ENCODE results near the gene DET1.

DET1 gene

GRCh38 chr15:88580532-88580931 lies 34.1 kb upstream of the DET1 start:
- no peak overlapping the region for H4K8ac ChIP-seq (ENCODE audit: low read depth, low read length)
- H3K4ac ChIP-seq (ENCODE audit: low read depth, low read length): no peak overlapping the region
- H3K79me2 ChIP-seq (ENCODE audit: control insufficient read depth, insufficient read depth, low read length, poor library complexity): no peaks in the 10 kb centered on the region
- no peak overlapping the region for H2BK5ac ChIP-seq (ENCODE audit: low read depth, low read length, poor library complexity)
- H3K4me3 ChIP-seq (ENCODE audit: low read depth, low read length): no peak overlapping the region
- H2BK12ac ChIP-seq (ENCODE audit: low read length): no peak overlapping the region
- H3K14ac ChIP-seq (ENCODE audit: low read length): no peak overlapping the region
- H3K18ac ChIP-seq (ENCODE audit: low read length): no peak overlapping the region
- H3K9me3 ChIP-seq (ENCODE audit: insufficient read depth, low read depth, low read length): no peaks in the 10 kb centered on the region
- H3K36me3 ChIP-seq (ENCODE audit: control insufficient read depth in 1 of 2, insufficient read depth in 2 of 2, low read length in 2 of 2): no peaks in the 10 kb centered on the region
- no peaks in the 10 kb centered on the region for H3K27me3 ChIP-seq (ENCODE audit: insufficient read depth, low read length)
- H3K79me1 ChIP-seq (ENCODE audit: low read length): no peaks in the 10 kb centered on the region
- H3K4me2 ChIP-seq (ENCODE audit: low read length): no peak overlapping the region
- DNase-seq: no peak
- no peak overlapping the region for H2AFZ ChIP-seq (ENCODE audit: insufficient read depth, low read length, poor library complexity)
- H2BK120ac ChIP-seq (ENCODE audit: insufficient read depth, low read length, poor library complexity): no peak overlapping the region
- no peak overlapping the region for H4K91ac ChIP-seq (ENCODE audit: low read depth, low read length)
- no peak overlapping the region for H4K12ac ChIP-seq (ENCODE audit: low read depth, low read length)
- H3K4me1 ChIP-seq (ENCODE audit: control insufficient read depth in 1 of 2, insufficient read depth in 2 of 2, low read length in 2 of 2): no peaks in the 10 kb centered on the region
- H3K23ac ChIP-seq (ENCODE audit: low read length): no peak overlapping the region
- H3K27ac ChIP-seq (ENCODE audit: low read depth, low read length): no peak overlapping the region
- no peak overlapping the region for H3K9ac ChIP-seq (ENCODE audit: low read length)
- no peak overlapping the region for H2AK5ac ChIP-seq (ENCODE audit: low read length)
- no CpG with 5 or more reads among the region's 4 CpGs for whole genome bisulfite sequencing (ENCODE audit: extremely low coverage, insufficient coverage, insufficient read length)

- Histone ChIP-seq H3K4me1 (ENCODE audit: control insufficient read depth in 1 of 2, insufficient read depth in 2 of 2, low read length in 2 of 2) (peaks cover 6% of the 10 kb centered on the region in 2 experiments), H4K8ac (ENCODE audit: low read depth, low read length) (no peak overlapping the region)
Observed at GRCh38 chr15:88579322-88579721, 32.8 kb upstream of the DET1 start.

GRCh38 chr15:88574655-88575054 lies 28.2 kb upstream of the DET1 start:
- Histone ChIP-seq H3K36me3 (ENCODE audit: control insufficient read depth in 1 of 2, insufficient read depth in 2 of 2, low read length in 2 of 2) (no peaks in the 10 kb centered on the region), H3K23ac (ENCODE audit: low read length) (no peak overlapping the region), H4K8ac (ENCODE audit: low read depth, low read length) (no peak overlapping the region), H3K4me3 (ENCODE audit: low read depth, low read length) (no peak overlapping the region), H3K79me1 (ENCODE audit: low read length) (peaks cover 5% of the 10 kb centered on the region), H2AK5ac (ENCODE audit: low read length) (peak overlapping the region; percentile 33), H3K27me3 (ENCODE audit: insufficient read depth, low read length) (no peaks in the 10 kb centered on the region), H3K14ac (ENCODE audit: low read length) (no peak overlapping the region), H4K91ac (ENCODE audit: low read depth, low read length) (peak overlapping the region; percentile 0), H3K18ac (ENCODE audit: low read length) (no peak overlapping the region), H2BK12ac (ENCODE audit: low read length) (peak overlapping the region; percentile 56), H3K9ac (ENCODE audit: low read length) (no peak overlapping the region), H4K12ac (ENCODE audit: low read depth, low read length) (no peak overlapping the region), H2BK120ac (ENCODE audit: insufficient read depth, low read length, poor library complexity) (no peak overlapping the region), H3K4ac (ENCODE audit: low read depth, low read length) (no peak overlapping the region), H3K4me2 (ENCODE audit: low read length) (peak overlapping the region; percentile 8), H2AFZ (ENCODE audit: insufficient read depth, low read length, poor library complexity) (no peak overlapping the region), H3K9me3 (ENCODE audit: insufficient read depth, low read depth, low read length) (peaks cover 3% of the 10 kb centered on the region), H2BK5ac (ENCODE audit: low read depth, low read length, poor library complexity) (no peak overlapping the region), H3K79me2 (ENCODE audit: control insufficient read depth, insufficient read depth, low read length, poor library complexity) (peaks cover 2% of the 10 kb centered on the region), H3K4me1 (ENCODE audit: control insufficient read depth in 1 of 2, insufficient read depth in 2 of 2, low read length in 2 of 2) (peaks cover 14 to 16% of the 10 kb centered on the region in 2 experiments), H3K27ac (ENCODE audit: low read depth, low read length) (no peak overlapping the region)
- no peak for DNase-seq
- WGBS (ENCODE audit: extremely low coverage, insufficient coverage, insufficient read length): no CpG with 5 or more reads among the region's 7 CpGs

More at GRCh38 chr15:88579322-88579721, 32.8 kb upstream of the DET1 start:
- Histone ChIP-seq H3K18ac (ENCODE audit: low read length) (no peak overlapping the region), H3K4ac (ENCODE audit: low read depth, low read length) (no peak overlapping the region), H4K91ac (ENCODE audit: low read depth, low read length) (no peak overlapping the region), H3K23ac (ENCODE audit: low read length) (no peak overlapping the region), H3K27me3 (ENCODE audit: insufficient read depth, low read length) (no peaks in the 10 kb centered on the region), H2BK120ac (ENCODE audit: insufficient read depth, low read length, poor library complexity) (no peak overlapping the region), H3K9ac (ENCODE audit: low read length) (no peak overlapping the region), H2AK5ac (ENCODE audit: low read length) (no peak overlapping the region), H2BK5ac (ENCODE audit: low read depth, low read length, poor library complexity) (no peak overlapping the region), H3K9me3 (ENCODE audit: insufficient read depth, low read depth, low read length) (no peaks in the 10 kb centered on the region), H3K79me1 (ENCODE audit: low read length) (peaks cover 2% of the 10 kb centered on the region), H3K14ac (ENCODE audit: low read length) (no peak overlapping the region), H3K4me2 (ENCODE audit: low read length) (no peak overlapping the region), H3K79me2 (ENCODE audit: control insufficient read depth, insufficient read depth, low read length, poor library complexity) (peaks cover 2% of the 10 kb centered on the region), H3K36me3 (ENCODE audit: control insufficient read depth in 1 of 2, insufficient read depth in 2 of 2, low read length in 2 of 2) (no peaks in the 10 kb centered on the region), H3K27ac (ENCODE audit: low read depth, low read length) (no peak overlapping the region), H2AFZ (ENCODE audit: insufficient read depth, low read length, poor library complexity) (no peak overlapping the region), H4K12ac (ENCODE audit: low read depth, low read length) (no peak overlapping the region), H3K4me3 (ENCODE audit: low read depth, low read length) (no peak overlapping the region), H2BK12ac (ENCODE audit: low read length) (no peak overlapping the region)
- no peak for DNase-seq
- WGBS (ENCODE audit: extremely low coverage, insufficient coverage, insufficient read length): no CpG with 5 or more reads among the region's 3 CpGs

- Histone ChIP-seq H3K9me3 (ENCODE audit: insufficient read depth, low read depth, low read length) (peaks cover 3% of the 10 kb centered on the region), H4K91ac (ENCODE audit: low read depth, low read length) (peak overlapping the region; percentile 0), H2BK120ac (ENCODE audit: insufficient read depth, low read length, poor library complexity) (no peak overlapping the region), H3K4ac (ENCODE audit: low read depth, low read length) (no peak overlapping the region), H3K14ac (ENCODE audit: low read length) (no peak overlapping the region), H3K79me2 (ENCODE audit: control insufficient read depth, insufficient read depth, low read length, poor library complexity) (peaks cover 2% of the 10 kb centered on the region), H4K8ac (ENCODE audit: low read depth, low read length) (no peak overlapping the region), H3K27me3 (ENCODE audit: insufficient read depth, low read length) (no peaks in the 10 kb centered on the region), H2BK12ac (ENCODE audit: low read length) (no peak overlapping the region), H2AFZ (ENCODE audit: insufficient read depth, low read length, poor library complexity) (no peak overlapping the region), H2AK5ac (ENCODE audit: low read length) (no peak overlapping the region), H3K4me1 (ENCODE audit: control insufficient read depth in 1 of 2, insufficient read depth in 2 of 2, low read length in 2 of 2) (peaks cover 14 to 16% of the 10 kb centered on the region in 2 experiments), H3K79me1 (ENCODE audit: low read length) (peaks cover 5% of the 10 kb centered on the region), H3K36me3 (ENCODE audit: control insufficient read depth in 1 of 2, insufficient read depth in 2 of 2, low read length in 2 of 2) (no peaks in the 10 kb centered on the region), H2BK5ac (ENCODE audit: low read depth, low read length, poor library complexity) (no peak overlapping the region), H4K12ac (ENCODE audit: low read depth, low read length) (no peak overlapping the region), H3K23ac (ENCODE audit: low read length) (no peak overlapping the region), H3K27ac (ENCODE audit: low read depth, low read length) (no peak overlapping the region), H3K4me3 (ENCODE audit: low read depth, low read length) (no peak overlapping the region), H3K9ac (ENCODE audit: low read length) (no peak overlapping the region), H3K18ac (ENCODE audit: low read length) (no peak overlapping the region), H3K4me2 (ENCODE audit: low read length) (peak overlapping the region; percentile 8)
- DNase-seq: no peak
- WGBS (ENCODE audit: extremely low coverage, insufficient coverage, insufficient read length): no CpG with 5 or more reads among the region's 1 CpG
Observed at GRCh38 chr15:88574077-88574476, 27.6 kb upstream of the DET1 start.
